Loucy (cell line): ENCODE data around the gene CRYL1.
A peak's percentile ranks its signal among the peaks of the same experiment; 100 is the strongest.

ENCODE experiments used
- H2AFZ ChIP-seq: fragments of 200-600 bp; sonication (generic); 2 replicates; pipeline ENCODE4 v1.6.0; 2016; ENCODE audit warnings: antibody characterized with exemption, mild to moderate bottlenecking, low read length, moderate library complexity
- H3F3A ChIP-seq: fragments of 200-600 bp; 2 replicates; pipeline ENCODE4 v1.6.0; 2016; ENCODE audit warnings: antibody characterized with exemption, low read depth, mild to moderate bottlenecking
- H3K27me3 ChIP-seq: fragments of 200-600 bp; sonication (generic); 2 replicates; pipeline ENCODE4 v1.6.1; 2014; ENCODE audit warnings: low read length, mild to moderate bottlenecking; ENCODE audit not compliant: insufficient read depth, poor library complexity, severe bottlenecking
- H3K36me3 ChIP-seq: fragments of 200-600 bp; sonication (generic); 2 replicates; pipeline ENCODE4 v1.6.1; 2016; ENCODE audit warnings: low read length; ENCODE audit not compliant: insufficient read depth
- H3K4me1 ChIP-seq: fragments of 200-600 bp; sonication (generic); 2 replicates; pipeline ENCODE4 v1.5.1; 2014; ENCODE audit warnings: low read length, mild to moderate bottlenecking; ENCODE audit not compliant: insufficient read depth, poor library complexity, severe bottlenecking
- H3K4me2 ChIP-seq: fragments of 200-600 bp; sonication (generic); 2 replicates; pipeline ENCODE4 v1.6.0; 2014; ENCODE audit warnings: antibody characterized with exemption, low read length, low read depth, mild to moderate bottlenecking; ENCODE audit not compliant: poor library complexity, severe bottlenecking
- H3K4me3 ChIP-seq: fragments of 200-600 bp; sonication (generic); 2 replicates; pipeline ENCODE4 v1.5.1; 2014; ENCODE audit warnings: low read length, mild to moderate bottlenecking, mixed read lengths; ENCODE audit not compliant: poor library complexity, severe bottlenecking
- H3K79me2 ChIP-seq: fragments of 200-600 bp; sonication (generic); 2 replicates; pipeline ENCODE4 v1.6.1; 2014; ENCODE audit warnings: low read length; ENCODE audit not compliant: insufficient read depth
- H3K9ac ChIP-seq: fragments of 200-600 bp; sonication (generic); 2 replicates; pipeline ENCODE4 v1.6.0; 2014; ENCODE audit warnings: mild to moderate bottlenecking, low read depth, low read length, moderate library complexity; ENCODE audit not compliant: poor library complexity, severe bottlenecking
- H3K9me2 ChIP-seq: fragments of 200-600 bp; sonication (generic); replicated peaks from 2 replicates; pipeline ENCODE4 v1.6.1; 2016; ENCODE audit warnings: low read depth, low read length, mixed read lengths
- H3K9me3 ChIP-seq: fragments of 200-600 bp; sonication (generic); 2 replicates; pipeline ENCODE4 v1.6.1; 2014; ENCODE audit warnings: mild to moderate bottlenecking, antibody characterized with exemption, low read length, low read depth; ENCODE audit not compliant: insufficient read depth
- H4K20me1 ChIP-seq: fragments of 200-600 bp; sonication (generic); 2 replicates; pipeline ENCODE4 v1.6.0; 2014; ENCODE audit warnings: antibody characterized with exemption, low read length, mild to moderate bottlenecking; ENCODE audit not compliant: insufficient read depth, poor library complexity, severe bottlenecking
- CTCF ChIP-seq: fragments of 200-600 bp; sonication (generic); conservative IDR thresholded peaks from 2 replicates; pipeline ENCODE4 v1.5.1; 2014; ENCODE audit warnings: mild to moderate bottlenecking, antibody characterized with exemption, low read length
- EZH2phosphoT487 ChIP-seq: fragments of 200-600 bp; IDR thresholded peaks from 2 replicates; pipeline ENCODE4 v1.6.1; 2018; ENCODE audit warnings: antibody characterized with exemption, mild to moderate bottlenecking, moderate library complexity, borderline replicate concordance

CRYL1 gene

GRCh38 chr13:20354722-20355121 is 170.9 kb downstream of the CRYL1 start:
- H4K20me1 ChIP-seq, result no peaks in the 10 kb centered on the region
- no peaks in the 10 kb centered on the region for H3K4me1 ChIP-seq
- no peaks in the 10 kb centered on the region for H3K36me3 ChIP-seq
- TF ChIP-seq CTCF, result no peak
- TF ChIP-seq EZH2phosphoT487, result no peak
- H3K4me2 ChIP-seq, result no peak overlapping the region
- H3K9me2 ChIP-seq, result no peaks in the 10 kb centered on the region
- no peak overlapping the region for H3K9ac ChIP-seq
- H3K9me3 ChIP-seq, result no peaks in the 10 kb centered on the region
- H3K27me3 ChIP-seq, result no peaks in the 10 kb centered on the region
- no peak overlapping the region for H2AFZ ChIP-seq
- no peaks in the 10 kb centered on the region for H3F3A ChIP-seq
- H3K79me2 ChIP-seq, result no peaks in the 10 kb centered on the region
- no peak overlapping the region for H3K4me3 ChIP-seq

- Histone ChIP-seq H3F3A (no peaks in the 10 kb centered on the region), H3K4me1 (no peaks in the 10 kb centered on the region), H3K9me2 (no peaks in the 10 kb centered on the region), H2AFZ (no peak overlapping the region), H3K27me3 (no peaks in the 10 kb centered on the region), H3K79me2 (no peaks in the 10 kb centered on the region), H4K20me1 (no peaks in the 10 kb centered on the region), H3K4me2 (no peak overlapping the region), H3K36me3 (no peaks in the 10 kb centered on the region), H3K4me3 (no peak overlapping the region), H3K9me3 (no peaks in the 10 kb centered on the region), H3K9ac (no peak overlapping the region)
- TF ChIP-seq CTCF, result peak; percentile 34
- no peak for TF ChIP-seq EZH2phosphoT487
Observed at GRCh38 chr13:20353973-20354372, 171.7 kb downstream of the CRYL1 start.
